ENCODE data around the gene CC2D1A.
"Not testable (repeated sequence)": the region's sequence is repeated elsewhere in the genome, so short reads cannot be mapped to it uniquely, and the experiment has no call there.

Gene CC2D1A

DNA sequence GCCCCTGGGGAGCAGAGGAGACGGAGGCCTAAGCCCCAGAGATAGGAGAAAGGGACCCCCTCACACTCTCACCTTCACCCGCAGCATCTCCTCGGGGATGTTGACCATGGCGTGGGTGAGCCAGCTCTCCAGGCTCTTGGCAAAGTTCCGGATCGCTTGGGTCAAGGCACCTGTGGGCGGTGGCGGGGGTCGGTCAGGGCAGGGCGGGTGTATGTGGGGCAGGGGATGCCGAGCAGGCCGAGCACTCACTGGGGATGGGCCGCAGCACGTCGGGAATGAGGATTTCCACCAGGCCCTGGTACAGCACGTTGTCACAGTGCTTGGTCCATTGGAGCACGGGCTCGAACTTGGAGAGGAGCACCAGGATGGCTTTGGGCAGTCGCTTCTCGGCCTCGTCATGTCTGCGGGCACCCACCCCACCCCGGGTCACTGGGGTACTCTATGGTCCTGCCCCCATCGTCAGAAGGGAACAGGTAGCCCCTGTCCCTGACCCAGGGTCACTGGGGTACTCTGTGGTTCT is 59.4 kb downstream of the CC2D1A start:
- no peak for DNase-seq

DNA sequence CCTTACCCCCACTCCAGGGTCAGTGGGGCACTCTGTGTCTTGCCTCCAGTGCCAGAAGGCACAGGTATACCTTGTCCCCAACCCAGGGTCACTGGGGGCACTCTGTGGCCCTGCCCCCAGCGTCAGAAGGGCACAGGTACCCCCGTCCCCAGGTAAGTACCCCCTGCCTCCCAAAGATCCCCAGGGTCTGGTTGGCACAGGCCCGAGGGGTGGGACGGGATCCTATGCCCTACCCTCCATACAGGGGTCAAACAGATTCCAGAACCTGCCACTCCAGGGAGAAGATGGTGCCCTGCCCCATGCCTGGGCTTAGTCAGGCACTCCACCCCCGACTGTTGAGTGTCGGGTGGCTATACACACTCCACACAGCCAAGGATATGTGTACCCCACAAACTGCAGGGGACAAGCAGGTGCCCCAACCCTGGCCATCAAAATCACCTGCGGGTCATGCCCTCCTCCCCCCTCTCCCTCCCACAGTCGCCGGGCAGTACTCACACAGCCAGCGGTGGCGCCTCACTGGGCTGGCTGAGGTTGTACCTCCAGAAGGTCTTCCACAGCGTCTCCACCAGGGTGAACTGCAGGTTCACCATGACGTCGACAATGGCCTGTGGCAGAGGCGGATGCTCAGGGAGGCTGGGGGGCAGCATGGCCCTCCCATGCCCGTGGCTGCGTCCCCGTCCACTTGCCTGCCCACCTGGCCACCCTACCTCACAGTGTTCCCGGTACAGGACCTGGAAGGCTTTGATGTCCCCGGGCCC is 60.1 kb downstream of the CC2D1A start:
- DNase-seq = no peak

DNA sequence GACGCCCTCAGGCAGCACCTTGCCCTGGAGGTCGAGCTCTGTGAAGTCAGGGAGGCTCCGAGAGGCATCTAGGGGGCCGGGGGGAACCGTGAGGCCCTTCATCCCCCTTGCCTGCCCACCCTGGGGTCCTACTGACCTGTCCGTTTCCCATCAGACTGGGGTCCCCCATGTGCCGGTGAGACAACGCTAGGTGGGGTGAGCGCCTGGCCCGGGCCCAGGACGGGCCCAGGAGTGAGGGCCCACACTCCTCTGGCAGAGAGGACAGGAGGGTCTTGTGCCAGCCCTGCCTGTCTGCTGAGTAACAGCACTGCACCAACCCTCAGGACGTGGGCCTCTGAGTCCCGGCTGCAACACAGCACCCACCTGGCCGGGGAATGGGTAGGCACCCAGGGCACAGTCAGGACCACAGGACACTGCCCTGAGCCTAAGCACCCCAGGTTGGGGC is 60.7 kb downstream of the CC2D1A start:
- DNase-seq = no peak

DNA sequence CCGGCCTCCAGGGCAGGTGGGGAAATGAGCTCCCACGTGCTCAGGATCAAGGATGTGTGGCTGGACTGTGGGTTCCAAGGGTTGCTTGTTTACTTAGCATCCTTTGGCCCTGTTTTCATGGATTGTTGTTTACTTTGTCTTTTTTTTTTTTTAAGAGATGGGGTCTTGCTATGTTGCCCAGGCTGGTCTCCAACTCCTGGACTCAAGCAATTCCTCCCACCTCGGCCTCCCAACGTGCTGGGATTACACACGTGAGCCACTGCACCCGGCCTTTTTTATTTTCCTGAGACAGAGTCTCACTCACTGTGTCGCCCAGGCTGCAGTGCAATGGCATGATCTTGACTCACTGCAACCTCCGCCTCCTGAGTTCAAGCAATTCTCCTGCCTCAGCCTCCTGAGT is 61.2 kb downstream of the CC2D1A start:
- DNase-seq = not testable (repeated sequence)

DNA sequence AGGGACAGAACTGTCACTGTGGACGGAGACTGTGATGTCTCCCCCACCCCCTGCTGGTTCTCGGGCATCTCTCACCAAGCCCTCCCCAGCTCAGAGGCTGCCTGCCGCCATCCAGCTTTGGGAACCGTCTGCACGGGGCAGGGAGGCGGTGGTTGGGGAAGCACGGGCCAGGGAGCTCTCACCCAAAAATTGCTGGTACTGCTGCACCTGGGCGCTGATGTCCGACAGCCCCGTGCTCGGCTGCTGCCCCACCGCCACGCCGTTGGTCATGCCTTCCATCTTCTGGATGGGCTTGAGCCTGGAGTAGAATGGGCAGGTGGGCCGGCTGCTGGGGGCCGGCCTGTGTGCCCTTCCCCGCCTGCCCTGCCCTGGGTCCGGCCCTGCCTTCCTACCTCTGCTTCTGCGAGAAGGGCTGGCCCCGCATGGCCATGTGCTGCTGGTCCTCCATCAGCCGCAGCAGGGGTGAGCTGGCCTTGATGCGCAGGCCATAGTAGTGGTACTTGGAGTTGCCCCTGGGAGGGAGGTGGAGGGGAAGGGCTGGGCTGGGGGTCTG is 62.5 kb downstream of the CC2D1A start:
- no peak for DNase-seq

DNA sequence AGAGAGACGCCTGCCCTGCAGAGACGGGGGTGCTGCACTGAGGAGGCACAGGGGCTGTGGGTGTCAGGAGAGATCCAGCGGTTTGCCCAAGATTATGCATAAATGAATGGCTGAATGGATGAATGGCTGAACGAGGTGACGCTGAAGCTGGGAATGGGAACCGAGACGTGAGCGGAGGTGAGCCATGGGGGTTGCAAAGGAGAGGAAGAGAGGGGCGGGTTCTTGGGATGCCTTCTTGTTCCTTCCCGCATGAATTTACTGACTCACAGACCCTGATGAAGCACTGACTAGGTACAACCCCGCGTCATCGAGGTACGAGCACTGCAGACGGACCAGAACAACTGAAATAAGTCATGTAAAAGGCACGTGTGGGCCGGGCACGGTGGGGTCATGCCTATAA is 63.0 kb downstream of the CC2D1A start:
- no peak for DNase-seq

DNA sequence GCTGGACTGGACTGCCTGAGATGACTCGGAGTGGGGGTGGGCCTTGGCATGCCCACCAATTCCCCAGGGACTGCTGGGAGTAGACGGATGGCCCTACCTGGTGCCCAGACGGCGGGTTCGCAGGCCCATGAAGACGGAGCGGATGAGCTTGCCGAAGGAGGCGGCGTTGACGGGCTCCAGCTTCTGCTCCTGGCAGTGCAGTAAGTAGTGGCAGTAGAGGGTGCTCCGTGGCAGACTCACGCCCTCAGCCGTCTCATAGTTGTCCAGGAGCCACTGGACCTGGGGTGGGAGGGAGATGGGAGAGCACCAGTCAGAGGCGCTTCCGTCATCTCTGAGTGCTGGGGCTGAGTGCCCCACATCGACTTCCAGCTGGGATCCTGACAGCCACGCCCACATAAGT is 63.9 kb downstream of the CC2D1A start:
- DNase-seq = no peak

DNA sequence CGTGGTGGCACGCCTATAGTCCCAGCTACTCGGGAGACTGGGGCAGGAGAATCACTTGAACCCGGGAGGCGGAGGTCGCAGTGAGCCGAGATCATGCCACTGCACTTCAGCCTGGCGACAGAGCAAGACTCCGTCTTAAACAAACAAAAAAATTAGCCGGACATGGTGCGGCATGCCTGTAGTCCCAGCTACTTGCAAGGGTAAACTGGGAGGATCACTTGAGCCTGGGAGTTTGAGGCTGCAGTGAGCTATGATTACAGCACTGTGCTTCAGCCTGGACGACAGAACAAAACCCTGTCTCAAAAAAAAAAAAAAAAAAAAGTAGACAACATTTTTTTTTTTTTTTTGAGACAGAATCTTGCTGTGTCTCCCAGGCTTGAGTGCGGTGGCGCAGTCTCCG is 65.9 kb downstream of the CC2D1A start:
- not testable (repeated sequence) for DNase-seq

DNA sequence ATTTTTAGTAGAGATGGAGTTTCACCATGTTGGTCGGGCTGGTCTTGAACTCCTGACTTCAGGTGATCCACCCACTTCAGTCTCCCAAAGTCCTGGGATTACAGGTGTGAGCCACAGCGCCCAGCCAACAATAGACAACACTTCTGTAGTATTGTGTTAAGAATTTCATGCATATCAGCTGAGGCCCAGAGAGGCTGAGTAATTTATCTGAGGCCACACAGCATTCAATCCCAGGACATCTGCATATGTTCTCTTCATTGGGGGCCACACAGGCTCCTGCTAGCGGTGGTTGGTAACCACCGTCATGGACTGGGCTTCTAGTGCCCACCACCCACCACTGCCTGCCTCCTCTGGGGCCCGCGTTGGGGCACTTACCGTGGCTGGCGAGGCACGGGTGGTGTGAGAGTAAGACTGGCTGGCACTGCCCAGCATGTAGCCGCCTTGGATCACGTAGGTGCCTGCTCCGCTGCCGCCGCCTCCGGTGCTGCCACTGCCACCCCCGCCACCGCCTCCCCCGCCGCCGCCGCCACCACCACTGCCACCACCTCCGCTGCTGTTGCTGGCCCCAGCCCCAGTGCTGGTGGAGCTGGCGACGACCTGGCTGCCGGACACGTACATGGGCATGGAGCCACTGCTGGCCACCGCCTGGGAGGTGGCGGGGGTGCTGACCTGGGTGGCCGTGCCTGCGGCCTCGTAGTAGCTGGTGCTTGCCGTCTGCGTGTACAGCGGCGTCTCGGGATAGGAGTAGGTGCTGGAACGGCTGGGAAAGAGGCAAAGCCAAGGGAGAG is 66.6 kb downstream of the CC2D1A start:
- no peak for DNase-seq

DNA sequence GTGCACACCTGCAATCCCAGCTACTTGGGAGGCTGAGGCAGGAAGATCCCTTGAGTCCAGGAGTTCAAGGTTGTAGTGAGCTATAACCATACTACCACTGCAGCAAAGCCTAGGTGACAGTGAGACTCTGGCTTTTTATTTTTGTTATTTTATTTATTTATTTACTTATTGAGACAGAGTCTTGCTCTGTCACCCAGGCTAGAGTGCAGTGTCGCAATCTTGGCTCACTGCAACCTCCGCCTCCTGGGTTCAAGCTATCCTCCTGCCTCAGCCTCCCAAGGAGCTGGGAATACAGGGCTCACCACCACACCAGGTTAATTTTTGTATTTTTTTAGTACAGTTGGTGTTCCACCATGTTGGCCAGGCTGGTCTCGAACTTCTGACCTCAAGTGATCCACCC is 67.5 kb downstream of the CC2D1A start:
- DNase-seq = not testable (repeated sequence)

DNA sequence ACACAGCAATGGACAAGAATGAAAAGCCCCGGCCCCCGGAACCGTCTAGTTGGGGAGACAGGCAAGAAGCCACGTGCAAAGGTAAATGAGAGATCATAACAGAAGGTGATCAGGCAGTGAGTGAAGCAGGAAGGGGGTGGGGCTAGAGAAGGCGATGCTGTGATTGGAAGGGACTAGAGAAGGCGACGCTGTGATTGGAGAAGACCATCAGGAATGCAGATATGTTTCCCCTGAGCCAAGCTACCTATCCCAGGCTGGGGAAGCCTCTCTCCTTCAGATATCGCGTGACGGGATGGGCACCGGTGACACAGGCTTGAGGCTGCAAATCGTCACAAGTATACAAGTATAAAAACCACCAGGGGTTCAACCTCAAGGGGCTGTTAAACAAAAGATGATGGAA is 68.1 kb downstream of the CC2D1A start:
- DNase-seq = no peak

DNA sequence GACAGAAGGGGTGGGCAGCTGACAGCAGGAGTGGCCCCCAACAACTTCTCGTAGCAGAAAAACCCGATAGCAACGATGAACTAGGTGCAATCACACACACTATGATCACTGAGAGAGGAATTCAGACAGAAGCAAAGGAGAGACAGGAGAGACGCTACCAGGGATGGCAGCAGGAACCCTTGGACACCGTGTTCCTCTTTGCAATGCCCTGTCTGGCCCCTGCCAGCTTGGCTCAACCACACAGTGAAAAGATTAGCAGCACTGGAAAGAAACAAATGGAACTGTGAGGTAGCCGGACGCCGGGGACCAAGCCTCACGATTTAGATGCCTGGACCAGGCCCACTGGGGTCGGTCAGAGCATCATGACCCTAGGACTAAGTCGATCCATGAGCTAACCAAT is 69.9 kb downstream of the CC2D1A start:
- DNase-seq = no peak

DNA sequence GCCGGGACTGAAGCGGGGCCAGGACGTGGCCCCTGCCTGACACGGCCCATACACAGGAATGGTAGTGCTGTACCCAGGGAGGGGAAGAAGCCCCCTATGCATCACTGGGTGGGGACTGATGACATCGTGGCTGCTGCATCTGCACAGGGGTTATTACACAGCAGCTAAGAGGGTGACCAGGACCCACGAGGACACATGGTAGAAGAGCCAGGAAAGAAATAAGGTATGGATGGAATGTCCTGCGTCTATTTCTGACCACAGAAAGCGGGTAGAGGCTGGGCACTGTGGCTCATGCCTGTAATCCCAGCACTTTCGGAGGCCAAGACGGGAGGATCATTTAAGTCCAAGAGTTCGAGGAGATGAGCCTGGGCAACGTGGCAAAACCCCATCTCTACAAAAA is 70.4 kb downstream of the CC2D1A start:
- DNase-seq = no peak

DNA sequence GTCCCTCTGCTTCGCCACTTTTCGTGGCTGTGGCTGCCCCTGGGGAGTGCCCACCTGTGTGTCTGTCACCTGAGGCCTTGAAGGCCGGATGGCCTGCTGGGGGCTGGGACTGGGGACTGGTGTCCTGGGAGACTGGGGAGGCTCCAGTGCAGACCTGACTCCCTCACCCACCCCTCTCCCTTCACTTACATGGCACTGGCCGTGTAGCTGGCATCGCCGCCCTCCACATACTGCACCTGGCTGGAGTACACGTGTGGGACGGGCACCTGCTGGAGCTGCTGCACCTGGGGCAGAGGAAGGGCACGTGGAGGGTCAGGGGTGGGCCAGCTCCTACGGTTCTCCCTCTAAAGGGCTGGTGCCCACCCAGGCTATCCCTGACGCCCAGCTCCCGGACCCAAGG is 71.8 kb downstream of the CC2D1A start:
- DNase-seq = no peak

DNA sequence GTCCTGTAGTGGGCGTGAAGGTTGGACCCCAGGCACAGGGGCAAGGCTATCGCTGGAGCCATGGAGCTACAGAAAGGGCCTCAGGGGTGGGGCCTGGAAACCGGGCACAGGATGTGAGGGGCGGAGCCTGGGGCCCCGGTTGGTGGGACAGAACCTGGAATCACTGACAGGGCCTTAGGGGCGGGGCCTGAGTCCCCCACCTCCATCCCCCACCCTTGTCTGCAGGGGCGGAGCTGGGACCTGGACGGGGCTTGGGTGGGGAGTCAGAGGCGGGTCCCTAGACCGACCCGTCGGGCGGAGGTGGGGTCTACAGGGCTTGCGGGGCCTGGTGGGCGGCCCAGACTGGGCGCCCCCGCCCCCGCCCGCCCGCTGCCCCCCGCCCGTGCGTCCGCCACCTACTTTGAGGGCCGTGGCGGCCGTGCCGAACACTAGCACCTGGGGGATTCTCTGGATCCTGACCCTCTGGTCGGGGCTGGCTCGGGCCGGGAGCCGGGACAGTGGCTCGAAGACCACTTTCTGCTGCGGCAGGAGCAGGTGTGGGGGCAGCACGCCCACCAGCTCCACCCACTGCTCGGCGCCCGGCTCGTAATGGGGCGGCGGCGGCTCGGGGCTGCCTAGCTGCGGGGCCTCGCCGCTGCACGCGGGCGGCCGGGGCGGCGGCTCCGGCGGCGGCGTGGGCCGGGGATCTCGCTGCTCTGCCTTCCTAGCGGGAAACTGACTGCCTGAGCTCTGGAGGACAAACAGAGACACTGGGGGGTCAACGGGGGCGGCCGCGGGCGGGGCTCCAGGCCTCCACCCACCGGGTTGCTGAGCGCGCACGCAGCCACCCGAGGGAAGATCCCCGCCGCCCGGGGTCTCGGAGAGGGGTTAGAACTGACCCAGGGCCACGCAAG is 72.6 kb downstream of the CC2D1A start:
- DNase-seq = no peak

DNA sequence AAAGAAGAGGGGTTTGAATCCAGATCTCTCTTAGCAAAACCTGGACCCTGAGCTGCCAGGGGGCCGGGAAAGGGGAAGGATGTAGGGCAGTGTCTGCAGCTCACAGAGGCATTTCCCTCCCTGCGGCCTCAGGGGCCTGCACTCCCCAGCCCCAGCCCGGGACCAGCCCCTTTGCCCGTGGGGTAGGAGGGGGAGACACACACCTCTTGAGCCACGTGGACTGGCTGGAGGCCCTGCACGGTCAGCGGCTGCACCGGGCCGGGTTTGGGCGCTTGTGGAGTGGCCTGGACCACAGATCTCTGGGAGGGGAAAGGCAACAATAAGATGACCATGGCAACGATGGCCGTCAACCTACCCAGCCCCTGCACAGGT is 73.2 kb downstream of the CC2D1A start:
- no peak for DNase-seq

DNA sequence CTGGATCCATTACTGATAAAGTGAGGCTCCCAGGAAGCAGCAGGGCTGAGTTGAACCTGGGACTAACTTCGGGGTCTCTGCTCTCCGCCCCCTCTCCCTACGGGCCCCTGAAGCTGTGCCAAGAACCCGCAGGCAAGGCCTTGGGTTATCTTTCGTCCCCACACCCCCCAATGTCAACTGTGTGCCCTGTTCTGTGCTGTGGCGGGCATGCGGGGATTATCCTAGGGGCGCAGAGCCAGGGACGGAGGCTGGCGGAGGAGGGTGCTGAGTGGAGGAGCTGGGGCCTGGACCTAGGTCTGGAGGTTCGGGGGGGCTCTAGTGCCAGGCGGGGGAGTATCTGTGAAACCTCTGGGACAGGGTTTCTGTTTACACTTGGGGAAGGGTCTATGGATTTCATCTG is 73.7 kb downstream of the CC2D1A start:
- DNase-seq = no peak

DNA sequence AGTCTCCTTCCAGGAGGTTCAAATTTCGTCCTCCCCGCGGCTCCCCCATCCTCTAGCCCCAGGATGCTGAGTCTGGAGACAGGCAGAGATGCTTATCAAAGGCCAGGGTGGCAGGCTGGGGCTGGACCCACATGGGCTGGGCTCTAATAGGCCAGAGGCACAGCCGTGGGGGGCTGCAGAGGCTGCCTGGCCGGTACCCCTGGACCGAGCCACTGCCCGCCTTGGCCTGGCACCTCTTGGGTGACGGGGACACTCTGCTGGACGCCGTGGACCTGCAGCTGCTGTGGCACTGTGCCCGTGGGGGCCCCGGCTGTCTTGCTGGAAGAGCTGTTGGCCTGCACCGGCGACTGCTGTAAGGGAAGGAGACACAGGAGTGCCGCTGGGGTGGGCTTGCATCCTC is 74.3 kb downstream of the CC2D1A start:
- no peak for DNase-seq

Measured in NCI-H446 (cell line).